Measurements from ENCODE around the gene SLIT3.

DNA sequence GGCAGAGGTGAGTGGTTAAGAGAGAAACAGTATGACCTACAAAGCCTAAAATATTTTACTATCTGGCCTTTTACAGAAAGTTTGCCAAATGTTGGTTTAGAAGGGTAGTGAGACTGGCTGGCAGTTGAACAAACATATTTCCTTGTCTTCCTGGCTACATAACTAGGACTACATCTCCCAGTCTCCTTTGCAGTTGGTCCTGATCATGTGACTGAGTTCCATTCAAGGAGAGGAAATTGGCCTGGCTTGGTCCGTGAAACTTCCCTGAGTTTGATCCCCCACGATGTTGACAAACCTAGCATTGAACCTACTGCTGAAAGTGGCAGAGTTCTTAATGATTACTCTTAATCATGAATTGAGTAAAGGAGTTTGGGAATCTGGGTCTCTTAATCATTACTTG lies 280.8 kb downstream of the SLIT3 start:
- TF ChIP-seq POLR2AphosphoS5 (IDR thresholded peaks at IDR 0.05; ENCODE audit: low read depth, low read length) (no peak), POLR2A (IDR thresholded peaks at IDR 0.05; ENCODE audit: low read depth, low read length) (no peak), POU2F2 (IDR thresholded peaks at IDR 0.05; ENCODE audit: low read depth, low read length) (no peak), SPI1 (IDR thresholded peaks at IDR 0.05; ENCODE audit: low read depth, low read length) (no peak), TAF1 (IDR thresholded peaks at IDR 0.05; ENCODE audit: low read depth, low read length) (no peak)

Data from GM12891 (cell line).